HG03571 (cell line): ENCODE results near the gene ANKRD63.
A peak's percentile ranks its signal among the peaks of the same experiment; 100 is the strongest.

ENCODE experiments used
- ATAC-seq: cut with Tn5 transposase; IDR thresholded peaks from one replicate; pipeline ENCODE4 v1.9.1; 2021; ENCODE audit not compliant: unreplicated experiment

ANKRD63 gene

GRCh38 chr15:40282869-40283614 lies at the start of gene ANKRD63:
Gene ANKRD63, minus strand, starts transcription at chr15:40283064. Its CDS starts 478 bp downstream, at chr15:40282586.
- ATAC-seq, result no peak

- no peak for ATAC-seq
Observed at GRCh38 chr15:40332113-40332781, 49.4 kb upstream of the ANKRD63 start.

GRCh38 chr15:40331637-40332036 lies 48.8 kb upstream of the ANKRD63 start:
- ATAC-seq, result no peak

- ATAC-seq, result no peak
Observed at GRCh38 chr15:40331026-40331425, 48.2 kb upstream of the ANKRD63 start.

GRCh38 chr15:40330368-40330836 lies 47.5 kb upstream of the ANKRD63 start:
- no peak for ATAC-seq

- no peak for ATAC-seq
Observed at GRCh38 chr15:40329804-40330203, 46.9 kb upstream of the ANKRD63 start.

- ATAC-seq, result no peak
Observed at GRCh38 chr15:40328751-40329150, 45.9 kb upstream of the ANKRD63 start.

- ATAC-seq, result no peak
Observed at GRCh38 chr15:40328176-40328575, 45.3 kb upstream of the ANKRD63 start.

GRCh38 chr15:40327457-40327856 lies 44.6 kb upstream of the ANKRD63 start:
- no peak for ATAC-seq

- ATAC-seq, result no peak
Observed at GRCh38 chr15:40325700-40326099, 42.8 kb upstream of the ANKRD63 start.

GRCh38 chr15:40325188-40325587 lies 42.3 kb upstream of the ANKRD63 start:
- no peak for ATAC-seq

GRCh38 chr15:40323953-40324937 lies 41.4 kb upstream of the ANKRD63 start:
- peak; percentile 9 for ATAC-seq

- peak; percentile 87 for ATAC-seq
Observed at GRCh38 chr15:40323239-40323952, 40.5 kb upstream of the ANKRD63 start, which contains the start of gene INAFM2. Gene INAFM2, plus strand, starts transcription at chr15:40323692. Its CDS starts 364 bp downstream, at chr15:40324056.

- ATAC-seq, result no peak
Observed at GRCh38 chr15:40322531-40323238, 39.8 kb upstream of the ANKRD63 start.

- no peak for ATAC-seq
Observed at GRCh38 chr15:40320931-40321371, 38.1 kb upstream of the ANKRD63 start.

- ATAC-seq, result no peak
Observed at GRCh38 chr15:40320409-40320808, 37.5 kb upstream of the ANKRD63 start.

- ATAC-seq, result no peak
Observed at GRCh38 chr15:40317580-40317979, 34.7 kb upstream of the ANKRD63 start.

- no peak for ATAC-seq
Observed at GRCh38 chr15:40316931-40317330, 34.1 kb upstream of the ANKRD63 start.

GRCh38 chr15:40314723-40315276 lies 31.9 kb upstream of the ANKRD63 start:
- no peak for ATAC-seq
